Body of pancreas (tissue), 4 donors: Measurements from ENCODE around the gene OGFR. TPM values are rescaled to one million over a fixed set of nuclear protein-coding genes. Genes with fewer than 3 reads are reported as not detected.

Experiments used
- ATAC-seq: fragments of 150-250 bp; one replicate; pipeline ENCODE4 v1.9.1; 2016
- DNase-seq, 4 donors: peaks; one replicate each; pipeline ENCODE4 v3.0.0-alpha.2; 2019
- H3K27ac ChIP-seq, 4 donors: fragments of 200-600 bp; sonication (generic); 1 replicate in 3 of 4; 2 replicates in 1 of 4; pipeline versions ENCODE4 v1.5.1 to v1.6.1; 2016 to 2019; ENCODE audit warnings: mild to moderate bottlenecking in 1 of 4, mixed read lengths in 1 of 4, moderate library complexity in 1 of 4
- H3K27me3 ChIP-seq, 2 donors: fragments of 200-600 bp; sonication (generic); one replicate each; pipeline ENCODE4 v1.6.0; 2016; ENCODE audit warnings: mild to moderate bottlenecking in 1 of 2
- H3K36me3 ChIP-seq, 2 donors: fragments of 200-600 bp; sonication (generic); replicated peaks in 1 of 2; 2 replicates each; pipeline ENCODE4 v1.5.1; 2016; ENCODE audit warnings: low read depth in 2 of 2; ENCODE audit not compliant: insufficient read depth in 1 of 2
- H3K4me1 ChIP-seq: fragments of 200-600 bp; sonication (generic); one replicate; pipeline ENCODE4 v1.6.0; 2016
- H3K4me3 ChIP-seq, 2 donors: fragments of 200-600 bp; sonication (generic); 1 replicate in 1 of 2; 2 replicates in 1 of 2; pipeline ENCODE4 v1.5.1; 2016 to 2019
- H3K9me3 ChIP-seq, 3 donors: fragments of 200-600 bp; sonication (generic); 1 replicate in 2 of 3; 2 replicates in 1 of 3; pipeline ENCODE4 v1.5.1; 2016
- POLR2A ChIP-seq, 3 donors: fragments of 450-650 bp; IDR thresholded peaks; one replicate each; pipeline ENCODE4 v1.6.1; 2016; ENCODE audit warnings: antibody characterized with exemption in 3 of 3, mild to moderate bottlenecking in 2 of 3
- WGBS, 2 donors: methylation state at CpG; one replicate each; pipeline ENCODE4 v1.1.5; 2017; 5-methylcytosine and 5-hydroxymethylcytosine counted together
- intact Hi-C: fragments of 100-400 bp; cut with DNase I; formaldehyde crosslinking; loops from one replicate; pipeline ENCODE4 v1.15.1; 2023
- total RNA-seq, 2 donors: library from RNA; depleted of rRNA; stranded (reverse); fragments of >200 nt; gene quantifications; one replicate each; pipeline ENCODE4 v1.1.0, GENCODE V29; 2016
- TF ChIP-seq, protein P1 (sequence below), 7 experiments: fragments of 450-650 bp in 4 of 7; fragments of 200-600 bp in 3 of 7; sonication (generic) in 3 of 7; IDR thresholded peaks; one replicate each; pipeline ENCODE4 v1.5.1; 2016 to 2019; ENCODE audit warnings: antibody characterized with exemption in 7 of 7

The OGFR gene
- total RNA-seq, 2 donors from 2014 or later: 46.4 to 47.8 TPM

DNA sequence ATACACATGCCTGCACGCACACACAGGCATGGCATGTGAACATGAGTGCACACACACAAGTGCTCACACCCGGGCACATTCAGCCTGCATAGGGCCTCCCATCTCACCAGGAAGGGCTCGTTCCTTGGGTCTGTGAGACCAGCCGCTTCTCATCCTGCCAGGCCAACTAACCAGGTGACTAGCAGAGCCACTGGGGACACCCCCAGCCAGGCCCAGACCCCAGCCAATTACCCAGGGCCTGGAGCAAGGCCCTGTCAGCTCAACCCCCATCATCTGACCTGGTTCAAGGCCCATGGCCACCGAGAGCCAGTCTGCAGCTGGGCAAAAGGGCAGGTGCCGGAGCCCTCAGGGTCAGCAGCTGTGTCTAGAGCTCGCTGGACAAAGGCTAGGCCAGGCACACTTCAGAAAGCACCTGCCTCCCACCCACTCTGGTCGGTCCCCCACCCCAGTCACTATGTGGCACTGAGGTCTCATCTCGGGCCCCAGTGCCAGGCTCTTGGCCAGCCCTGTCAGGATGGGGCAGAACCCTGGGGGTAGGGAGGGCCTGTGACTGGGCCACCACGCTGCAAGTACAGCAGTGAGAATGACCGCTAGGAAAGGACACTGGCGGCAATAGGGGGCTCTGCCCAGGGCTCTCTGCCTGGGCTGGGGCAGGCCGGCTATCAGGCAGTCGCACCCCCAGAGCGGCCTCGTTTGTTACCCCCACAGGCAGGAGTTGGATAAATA is 35.1 kb upstream of the OGFR start:
- Histone ChIP-seq H3K4me1 (peaks cover 63% of the 10 kb centered on the region), H3K4me3 (no peak overlapping the region), H3K27ac (peak overlapping the region in 3 of 4 donors; percentile 85 to 88 (median 87)), H3K36me3 (no peaks in the 10 kb centered on the region), H3K9me3 (no peaks in the 10 kb centered on the region), H3K27me3 (no peaks in the 10 kb centered on the region)
- DNase-seq: no peak
- ATAC-seq: no peak
- 69 to 73% methylated on average over 7 to 15 of the region's 16 CpGs for WGBS, 2 donors
- intact Hi-C loops: no loop called here
- no peak for TF ChIP-seq POLR2A (IDR thresholded peaks at IDR 0.05)
- TF ChIP-seq, protein P1, sequence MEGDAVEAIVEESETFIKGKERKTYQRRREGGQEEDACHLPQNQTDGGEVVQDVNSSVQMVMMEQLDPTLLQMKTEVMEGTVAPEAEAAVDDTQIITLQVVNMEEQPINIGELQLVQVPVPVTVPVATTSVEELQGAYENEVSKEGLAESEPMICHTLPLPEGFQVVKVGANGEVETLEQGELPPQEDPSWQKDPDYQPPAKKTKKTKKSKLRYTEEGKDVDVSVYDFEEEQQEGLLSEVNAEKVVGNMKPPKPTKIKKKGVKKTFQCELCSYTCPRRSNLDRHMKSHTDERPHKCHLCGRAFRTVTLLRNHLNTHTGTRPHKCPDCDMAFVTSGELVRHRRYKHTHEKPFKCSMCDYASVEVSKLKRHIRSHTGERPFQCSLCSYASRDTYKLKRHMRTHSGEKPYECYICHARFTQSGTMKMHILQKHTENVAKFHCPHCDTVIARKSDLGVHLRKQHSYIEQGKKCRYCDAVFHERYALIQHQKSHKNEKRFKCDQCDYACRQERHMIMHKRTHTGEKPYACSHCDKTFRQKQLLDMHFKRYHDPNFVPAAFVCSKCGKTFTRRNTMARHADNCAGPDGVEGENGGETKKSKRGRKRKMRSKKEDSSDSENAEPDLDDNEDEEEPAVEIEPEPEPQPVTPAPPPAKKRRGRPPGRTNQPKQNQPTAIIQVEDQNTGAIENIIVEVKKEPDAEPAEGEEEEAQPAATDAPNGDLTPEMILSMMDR (IDR thresholded peaks at IDR 0.05): no peak

DNA sequence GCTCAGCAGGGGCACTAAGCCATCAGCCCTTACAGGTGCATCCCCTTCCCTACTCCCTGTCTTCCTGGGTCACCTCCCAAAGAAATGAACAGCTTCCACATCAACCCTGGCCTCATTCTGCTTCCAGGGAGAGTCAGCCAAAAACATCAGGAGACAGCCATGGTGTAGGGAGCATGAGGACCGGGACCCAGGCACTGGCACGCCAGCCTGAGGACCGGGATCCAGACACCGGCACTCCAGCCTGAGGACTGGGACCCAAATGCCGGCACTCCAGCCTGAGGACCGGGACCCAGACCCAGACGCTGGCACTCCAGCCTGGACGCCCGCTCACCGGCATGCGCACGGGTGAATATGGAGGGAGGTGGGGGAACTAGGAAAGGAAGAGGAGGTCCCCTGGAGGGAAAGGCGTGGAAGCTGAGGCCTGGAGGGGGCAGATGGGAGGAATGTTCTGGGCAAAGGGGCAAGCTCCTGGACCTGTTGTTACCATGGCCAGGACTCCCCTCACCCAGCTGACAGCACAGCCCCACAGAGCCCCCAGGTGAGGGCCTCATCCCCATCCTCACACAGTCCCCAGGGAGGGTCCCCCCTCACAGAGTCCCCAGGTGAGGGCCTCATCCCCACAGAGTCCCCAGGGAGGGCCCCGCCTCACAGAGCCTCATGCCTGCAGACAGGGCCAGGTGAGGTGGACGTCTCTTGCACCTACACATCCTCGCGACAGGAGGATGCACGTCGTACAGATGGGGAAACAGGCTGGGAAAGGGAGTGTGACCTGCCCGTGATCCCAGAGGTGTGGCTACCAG is 34.3 kb upstream of the OGFR start:
- ATAC-seq (no peak), DNase-seq (no peak)
- Histone ChIP-seq H3K9me3 (no peaks in the 10 kb centered on the region), H3K36me3 (no peaks in the 10 kb centered on the region), H3K4me3 (no peak overlapping the region), H3K4me1 (peaks cover 66% of the 10 kb centered on the region), H3K27me3 (no peaks in the 10 kb centered on the region), H3K27ac (peak overlapping the region in 2 of 4 donors; percentile 84 to 88)
- WGBS, 2 donors: 84 to 89% methylated on average over 13 to 17 of the region's 20 CpGs
- intact Hi-C loops: no loop called here
- no peak for TF ChIP-seq POLR2A (IDR thresholded peaks at IDR 0.05)
- TF ChIP-seq, protein P1 (IDR thresholded peaks at IDR 0.05): no peak

DNA sequence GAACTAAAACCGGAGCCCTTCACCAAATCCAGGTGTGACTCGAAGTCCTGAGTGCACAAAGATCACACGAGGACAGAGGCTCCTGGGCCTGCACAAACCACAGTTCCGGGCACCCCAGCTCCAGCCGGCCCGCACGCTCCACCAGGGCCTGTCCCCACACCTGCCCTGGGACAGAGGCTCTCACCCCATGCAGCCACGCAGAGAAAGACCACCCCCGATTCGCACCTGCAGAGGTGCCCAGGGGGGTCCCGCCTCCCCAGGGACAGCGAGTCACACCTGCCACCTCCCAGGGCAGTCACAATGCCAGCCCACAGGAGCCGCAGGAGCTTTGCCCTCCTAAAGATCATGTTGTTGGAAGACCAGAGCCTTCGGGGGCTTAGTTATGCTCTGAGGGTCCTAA is 33.7 kb upstream of the OGFR start:
- intact Hi-C loops: no loop called here
- DNase-seq: no peak
- ATAC-seq: no peak
- TF ChIP-seq, protein P1 (IDR thresholded peaks at IDR 0.05): no peak
- no peak for TF ChIP-seq POLR2A (IDR thresholded peaks at IDR 0.05)
- WGBS, 2 donors: 52 to 77% methylated on average over 6 to 14 of the region's 14 CpGs
- Histone ChIP-seq H3K27ac (peak overlapping the region in 3 of 4 donors; percentile 77 to 88 (median 84)), H3K36me3 (no peaks in the 10 kb centered on the region), H3K27me3 (no peaks in the 10 kb centered on the region), H3K4me1 (peaks cover 66% of the 10 kb centered on the region), H3K9me3 (no peaks in the 10 kb centered on the region), H3K4me3 (no peak overlapping the region)

DNA sequence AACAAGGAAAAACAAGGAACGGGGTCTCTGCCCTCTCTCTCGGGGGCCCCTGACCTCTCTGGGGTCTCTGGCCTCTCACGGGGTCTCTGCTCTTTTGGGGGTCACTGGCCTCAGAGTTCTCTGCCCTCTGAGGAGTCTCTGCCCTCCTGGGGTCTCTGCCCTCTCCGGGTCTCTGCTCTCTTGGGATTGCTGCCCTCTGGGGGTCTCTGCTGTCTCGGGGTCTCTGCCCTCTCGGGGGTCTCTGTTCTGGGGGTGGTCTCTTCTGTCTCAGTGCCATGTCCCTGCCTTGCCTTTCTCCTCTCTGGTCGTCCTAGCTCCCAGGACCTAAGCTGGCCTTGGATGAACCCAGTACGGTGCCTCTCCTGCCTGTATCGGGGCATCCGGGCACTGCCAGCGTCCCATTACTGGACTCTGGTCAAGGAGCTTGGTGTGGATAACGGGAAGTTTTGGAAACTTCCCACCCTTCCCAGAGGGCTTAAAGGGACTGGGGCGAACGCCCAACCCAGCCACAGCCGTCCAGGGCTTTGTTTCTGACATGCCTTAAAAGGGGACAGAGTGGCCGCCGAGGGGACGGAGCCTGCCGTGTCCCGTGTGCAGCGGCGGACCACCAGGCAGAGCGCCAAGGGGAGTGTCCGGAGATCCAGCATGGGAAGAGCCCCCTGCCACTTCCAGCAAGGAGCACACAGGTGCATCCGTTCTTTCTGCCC is 33.1 kb upstream of the OGFR start:
- Histone ChIP-seq H3K9me3 (no peaks in the 10 kb centered on the region), H3K4me3 (no peak overlapping the region), H3K27ac (peak overlapping the region in 3 of 4 donors; percentile 77 to 88 (median 84)), H3K4me1 (peaks cover 72% of the 10 kb centered on the region), H3K27me3 (no peaks in the 10 kb centered on the region), H3K36me3 (no peaks in the 10 kb centered on the region)
- no peak for ATAC-seq
- TF ChIP-seq, protein P1 (IDR thresholded peaks at IDR 0.05): no peak
- no peak for TF ChIP-seq POLR2A (IDR thresholded peaks at IDR 0.05)
- no peak for DNase-seq
- intact Hi-C loops: no loop called here
- 34 to 57% methylated on average over 4 to 25 of the region's 25 CpGs for WGBS, 2 donors
